Measurements from ENCODE around the gene TMEM106C. TPM values are rescaled to one million over a fixed set of nuclear protein-coding genes. Genes with fewer than 3 reads are reported as not detected.

Gene TMEM106C
- total and polyA plus RNA-seq, 10 of the 15 experiments (the other 5 are each of a cell fraction or from before 2014, with no cell fraction given): 90.2 to 280 (median 161) TPM

DNA sequence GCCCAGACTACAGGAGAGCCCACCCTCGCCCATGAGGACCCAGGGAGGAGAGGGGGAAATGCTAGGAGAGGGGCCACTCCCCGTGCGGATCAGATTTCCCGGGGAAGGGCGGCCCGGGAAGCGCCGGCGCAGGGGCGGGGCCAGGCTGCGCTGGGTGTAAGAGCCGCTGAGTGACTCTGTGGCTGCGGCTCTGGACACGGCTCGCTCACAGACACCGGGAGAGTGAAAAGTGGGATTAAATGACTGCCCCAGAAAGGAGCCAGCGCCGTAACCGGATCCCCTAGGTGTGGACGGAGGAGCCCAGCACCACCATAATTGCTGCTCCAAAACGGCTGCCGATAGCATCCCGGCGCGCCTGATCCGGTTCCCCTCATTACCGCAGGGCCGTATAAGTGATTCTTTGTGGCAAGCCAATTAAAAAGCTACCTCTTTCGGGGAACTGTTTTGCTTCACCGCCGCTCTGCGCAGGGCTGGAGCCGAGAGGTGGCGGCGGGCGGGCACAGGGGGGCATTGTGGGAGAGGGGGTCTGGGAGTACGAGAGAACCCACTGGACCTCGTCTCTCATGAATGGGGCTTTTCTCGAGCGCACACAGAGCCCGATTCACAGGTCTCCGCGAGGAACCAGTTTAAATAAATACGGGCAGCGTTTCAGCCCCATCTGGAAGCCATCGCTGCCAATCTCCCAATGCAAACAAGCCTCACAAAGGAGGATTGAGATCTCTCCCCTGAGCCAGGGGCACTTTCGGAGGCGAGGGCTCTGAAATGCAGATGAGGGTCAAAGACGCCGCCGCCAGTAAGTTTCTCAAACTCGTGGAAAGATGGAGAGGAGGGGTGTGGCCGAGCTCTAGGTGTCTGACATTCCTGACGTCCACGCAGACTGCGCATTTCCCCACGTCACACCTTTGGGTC, 38.4 kb downstream of the TMEM106C start:
- TF ChIP-seq, protein P1, sequence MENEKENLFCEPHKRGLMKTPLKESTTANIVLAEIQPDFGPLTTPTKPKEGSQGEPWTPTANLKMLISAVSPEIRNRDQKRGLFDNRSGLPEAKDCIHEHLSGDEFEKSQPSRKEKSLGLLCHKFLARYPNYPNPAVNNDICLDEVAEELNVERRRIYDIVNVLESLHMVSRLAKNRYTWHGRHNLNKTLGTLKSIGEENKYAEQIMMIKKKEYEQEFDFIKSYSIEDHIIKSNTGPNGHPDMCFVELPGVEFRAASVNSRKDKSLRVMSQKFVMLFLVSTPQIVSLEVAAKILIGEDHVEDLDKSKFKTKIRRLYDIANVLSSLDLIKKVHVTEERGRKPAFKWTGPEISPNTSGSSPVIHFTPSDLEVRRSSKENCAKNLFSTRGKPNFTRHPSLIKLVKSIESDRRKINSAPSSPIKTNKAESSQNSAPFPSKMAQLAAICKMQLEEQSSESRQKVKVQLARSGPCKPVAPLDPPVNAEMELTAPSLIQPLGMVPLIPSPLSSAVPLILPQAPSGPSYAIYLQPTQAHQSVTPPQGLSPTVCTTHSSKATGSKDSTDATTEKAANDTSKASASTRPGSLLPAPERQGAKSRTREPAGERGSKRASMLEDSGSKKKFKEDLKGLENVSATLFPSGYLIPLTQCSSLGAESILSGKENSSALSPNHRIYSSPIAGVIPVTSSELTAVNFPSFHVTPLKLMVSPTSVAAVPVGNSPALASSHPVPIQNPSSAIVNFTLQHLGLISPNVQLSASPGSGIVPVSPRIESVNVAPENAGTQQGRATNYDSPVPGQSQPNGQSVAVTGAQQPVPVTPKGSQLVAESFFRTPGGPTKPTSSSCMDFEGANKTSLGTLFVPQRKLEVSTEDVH (IDR thresholded peaks at IDR 0.05; ENCODE audit: low read depth, partially characterized antibody): no peak
- TF ChIP-seq SP1 (IDR thresholded peaks at IDR 0.05; ENCODE audit: low read depth, low read length): no peak
- TF ChIP-seq, protein P2, sequence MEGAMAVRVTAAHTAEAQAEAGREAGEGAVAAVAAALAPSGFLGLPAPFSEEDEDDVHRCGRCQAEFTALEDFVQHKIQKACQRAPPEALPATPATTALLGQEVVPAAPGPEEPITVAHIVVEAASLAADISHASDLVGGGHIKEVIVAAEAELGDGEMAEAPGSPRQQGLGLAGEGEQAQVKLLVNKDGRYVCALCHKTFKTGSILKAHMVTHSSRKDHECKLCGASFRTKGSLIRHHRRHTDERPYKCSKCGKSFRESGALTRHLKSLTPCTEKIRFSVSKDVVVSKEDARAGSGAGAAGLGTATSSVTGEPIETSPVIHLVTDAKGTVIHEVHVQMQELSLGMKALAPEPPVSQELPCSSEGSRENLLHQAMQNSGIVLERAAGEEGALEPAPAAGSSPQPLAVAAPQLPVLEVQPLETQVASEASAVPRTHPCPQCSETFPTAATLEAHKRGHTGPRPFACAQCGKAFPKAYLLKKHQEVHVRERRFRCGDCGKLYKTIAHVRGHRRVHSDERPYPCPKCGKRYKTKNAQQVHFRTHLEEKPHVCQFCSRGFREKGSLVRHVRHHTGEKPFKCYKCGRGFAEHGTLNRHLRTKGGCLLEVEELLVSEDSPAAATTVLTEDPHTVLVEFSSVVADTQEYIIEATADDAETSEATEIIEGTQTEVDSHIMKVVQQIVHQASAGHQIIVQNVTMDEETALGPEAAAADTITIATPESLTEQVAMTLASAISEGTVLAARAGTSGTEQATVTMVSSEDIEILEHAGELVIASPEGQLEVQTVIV (IDR thresholded peaks at IDR 0.05; ENCODE audit: borderline replicate concordance, partially characterized antibody): no peak
- TF ChIP-seq, protein P3, sequence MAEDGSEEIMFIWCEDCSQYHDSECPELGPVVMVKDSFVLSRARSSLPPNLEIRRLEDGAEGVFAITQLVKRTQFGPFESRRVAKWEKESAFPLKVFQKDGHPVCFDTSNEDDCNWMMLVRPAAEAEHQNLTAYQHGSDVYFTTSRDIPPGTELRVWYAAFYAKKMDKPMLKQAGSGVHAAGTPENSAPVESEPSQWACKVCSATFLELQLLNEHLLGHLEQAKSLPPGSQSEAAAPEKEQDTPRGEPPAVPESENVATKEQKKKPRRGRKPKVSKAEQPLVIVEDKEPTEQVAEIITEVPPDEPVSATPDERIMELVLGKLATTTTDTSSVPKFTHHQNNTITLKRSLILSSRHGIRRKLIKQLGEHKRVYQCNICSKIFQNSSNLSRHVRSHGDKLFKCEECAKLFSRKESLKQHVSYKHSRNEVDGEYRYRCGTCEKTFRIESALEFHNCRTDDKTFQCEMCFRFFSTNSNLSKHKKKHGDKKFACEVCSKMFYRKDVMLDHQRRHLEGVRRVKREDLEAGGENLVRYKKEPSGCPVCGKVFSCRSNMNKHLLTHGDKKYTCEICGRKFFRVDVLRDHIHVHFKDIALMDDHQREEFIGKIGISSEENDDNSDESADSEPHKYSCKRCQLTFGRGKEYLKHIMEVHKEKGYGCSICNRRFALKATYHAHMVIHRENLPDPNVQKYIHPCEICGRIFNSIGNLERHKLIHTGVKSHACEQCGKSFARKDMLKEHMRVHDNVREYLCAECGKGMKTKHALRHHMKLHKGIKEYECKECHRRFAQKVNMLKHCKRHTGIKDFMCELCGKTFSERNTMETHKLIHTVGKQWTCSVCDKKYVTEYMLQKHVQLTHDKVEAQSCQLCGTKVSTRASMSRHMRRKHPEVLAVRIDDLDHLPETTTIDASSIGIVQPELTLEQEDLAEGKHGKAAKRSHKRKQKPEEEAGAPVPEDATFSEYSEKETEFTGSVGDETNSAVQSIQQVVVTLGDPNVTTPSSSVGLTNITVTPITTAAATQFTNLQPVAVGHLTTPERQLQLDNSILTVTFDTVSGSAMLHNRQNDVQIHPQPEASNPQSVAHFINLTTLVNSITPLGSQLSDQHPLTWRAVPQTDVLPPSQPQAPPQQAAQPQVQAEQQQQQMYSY (CRISPR knock-in tag; IDR thresholded peaks at IDR 0.05): no peak
- TF ChIP-seq RCOR1 (conservative IDR thresholded peaks at IDR 0.05; ENCODE audit: low read depth, low read length): no peak
- TF ChIP-seq LARP7 (IDR thresholded peaks at IDR 0.05): no peak
- TF ChIP-seq, protein P4, sequence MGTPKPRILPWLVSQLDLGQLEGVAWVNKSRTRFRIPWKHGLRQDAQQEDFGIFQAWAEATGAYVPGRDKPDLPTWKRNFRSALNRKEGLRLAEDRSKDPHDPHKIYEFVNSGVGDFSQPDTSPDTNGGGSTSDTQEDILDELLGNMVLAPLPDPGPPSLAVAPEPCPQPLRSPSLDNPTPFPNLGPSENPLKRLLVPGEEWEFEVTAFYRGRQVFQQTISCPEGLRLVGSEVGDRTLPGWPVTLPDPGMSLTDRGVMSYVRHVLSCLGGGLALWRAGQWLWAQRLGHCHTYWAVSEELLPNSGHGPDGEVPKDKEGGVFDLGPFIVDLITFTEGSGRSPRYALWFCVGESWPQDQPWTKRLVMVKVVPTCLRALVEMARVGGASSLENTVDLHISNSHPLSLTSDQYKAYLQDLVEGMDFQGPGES (IDR thresholded peaks at IDR 0.05): no peak
- TF ChIP-seq, protein P5, sequence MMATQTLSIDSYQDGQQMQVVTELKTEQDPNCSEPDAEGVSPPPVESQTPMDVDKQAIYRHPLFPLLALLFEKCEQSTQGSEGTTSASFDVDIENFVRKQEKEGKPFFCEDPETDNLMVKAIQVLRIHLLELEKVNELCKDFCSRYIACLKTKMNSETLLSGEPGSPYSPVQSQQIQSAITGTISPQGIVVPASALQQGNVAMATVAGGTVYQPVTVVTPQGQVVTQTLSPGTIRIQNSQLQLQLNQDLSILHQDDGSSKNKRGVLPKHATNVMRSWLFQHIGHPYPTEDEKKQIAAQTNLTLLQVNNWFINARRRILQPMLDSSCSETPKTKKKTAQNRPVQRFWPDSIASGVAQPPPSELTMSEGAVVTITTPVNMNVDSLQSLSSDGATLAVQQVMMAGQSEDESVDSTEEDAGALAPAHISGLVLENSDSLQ (IDR thresholded peaks at IDR 0.05): no peak
- no peak for TF ChIP-seq ESRRA (IDR thresholded peaks at IDR 0.05; ENCODE audit: low read length)
- TF ChIP-seq SMAD1 (IDR thresholded peaks at IDR 0.05; ENCODE audit: low read depth, partially characterized antibody): no peak
- Histone ChIP-seq H3K4me2 (ENCODE audit: control insufficient read depth, insufficient read depth) (no peak overlapping the region; the same call in 1 of the 2 replicates), H3K27ac (ENCODE audit: control insufficient read depth, insufficient read depth) (no peak overlapping the region), H3K9me3 (replicated peaks; ENCODE audit: control insufficient read depth, insufficient read depth, low read length) (no peaks in the 10 kb centered on the region), H2AFZ (ENCODE audit: control insufficient read depth, low read depth, low read length) (no peak overlapping the region), H3K4me1 (ENCODE audit: control insufficient read depth, insufficient read depth, low read length) (no peaks in the 10 kb centered on the region), H3K79me2 (ENCODE audit: control insufficient read depth, insufficient read depth, low read length) (no peaks in the 10 kb centered on the region), H3K27me3 (replicated peaks in 1 of 2; ENCODE audit: control insufficient read depth in 2 of 2, insufficient read depth in 2 of 2, low read length in 1 of 2) (peaks cover 24 to 32% of the 10 kb centered on the region in 2 experiments), H3K4me3 (no peak overlapping the region), H3K9ac (ENCODE audit: control insufficient read depth, insufficient read depth, low read length) (no peak overlapping the region), H4K20me1 (ENCODE audit: control insufficient read depth, insufficient read depth) (no peaks in the 10 kb centered on the region), H3K36me3 (ENCODE audit: control insufficient read depth in 2 of 2, insufficient read depth in 2 of 2, low read length in 1 of 2) (no peaks in the 10 kb centered on the region)
- DNase-seq (ENCODE audit: low read depth, low spot score) (no peak), FAIRE-seq (no peak), ATAC-seq (no peak)
- in situ Hi-C loops (cut with MboI): no loop called here
- ChIA-PET SMC1A (ENCODE audit: uncharacterized antibody, unreplicated experiment) (no interaction called here), POLR2A (no interaction called here), CTCF (no interaction called here), RAD21 (ENCODE audit: unreplicated experiment) (no interaction called here)
- 10% methylated on average over 56 of the region's 57 CpGs for WGBS (ENCODE audit: insufficient coverage, insufficient replicate concordance, low lambda C conversion rate, missing lambda C conversion rate)
- BruUV-seq (replicated peaks): no TSS peak
- intact Hi-C loops (cut with micrococcal nuclease; ENCODE audit: unreplicated experiment): no loop called here

Data from GM12878 (cell line).